ENCODE results near the gene OR12D1. TPM values are rescaled to one million over a fixed set of nuclear protein-coding genes. Genes with fewer than 3 reads are reported as not detected.

Gene OR12D1
- total RNA-seq, 4 donors from 2014 or later = not detected

Other genes starting within 250 kb of the OR12D1 start
- not detected for gene OR2J2, start 244.0 kb upstream of the OR12D1 start, total RNA-seq
- gene OR14J1, start 113.2 kb upstream of the OR12D1 start, total RNA-seq = not detected
- gene OR5V1, start 46.1 kb upstream of the OR12D1 start, total RNA-seq = not detected
- not detected for gene OR12D3, start 39.6 kb upstream of the OR12D1 start, total RNA-seq
- not detected for gene OR12D2, start 19.3 kb upstream of the OR12D1 start, total RNA-seq
- not detected for gene OR10C1, start 24.4 kb downstream of the OR12D1 start, total RNA-seq
- not detected for gene OR11A1, start 42.1 kb downstream of the OR12D1 start, total RNA-seq
- not detected for gene OR2H1, start 42.2 kb downstream of the OR12D1 start, total RNA-seq
- not detected for gene MAS1L, start 73.0 kb downstream of the OR12D1 start, total RNA-seq
- gene UBD, start 144.8 kb downstream of the OR12D1 start, total RNA-seq = under 1 TPM in 2 of 4 donors, not detected in 2; 0.33 to 0.87 TPM
- not detected for gene OR2H2, start 170.2 kb downstream of the OR12D1 start, total RNA-seq
- gene GABBR1, start 218.3 kb downstream of the OR12D1 start, total RNA-seq = 1 to 10 TPM; 1.0 to 3.8 (median 3.1) TPM
- gene MOG, start 242.2 kb downstream of the OR12D1 start, total RNA-seq = not detected